Uterus (tissue), 2 donors: ENCODE data around the gene CRABP2.

Experiments
- CTCF ChIP-seq, 4 experiments: fragments of 200-600 bp in 2 of 4; fragments of 450-650 bp in 2 of 4; sonication (generic) in 2 of 4; IDR thresholded peaks; one replicate each; pipeline ENCODE4 v1.5.1; 2016 to 2019; ENCODE audit warnings: antibody characterized with exemption in 4 of 4, mild to moderate bottlenecking in 2 of 4, moderate library complexity in 1 of 4
- POLR2A ChIP-seq, 2 donors: fragments of 450-650 bp; IDR thresholded peaks; one replicate each; pipeline ENCODE4 v1.6.1; 2016; ENCODE audit warnings: antibody characterized with exemption in 2 of 2, mild to moderate bottlenecking in 1 of 2, moderate library complexity in 1 of 2

DNA sequence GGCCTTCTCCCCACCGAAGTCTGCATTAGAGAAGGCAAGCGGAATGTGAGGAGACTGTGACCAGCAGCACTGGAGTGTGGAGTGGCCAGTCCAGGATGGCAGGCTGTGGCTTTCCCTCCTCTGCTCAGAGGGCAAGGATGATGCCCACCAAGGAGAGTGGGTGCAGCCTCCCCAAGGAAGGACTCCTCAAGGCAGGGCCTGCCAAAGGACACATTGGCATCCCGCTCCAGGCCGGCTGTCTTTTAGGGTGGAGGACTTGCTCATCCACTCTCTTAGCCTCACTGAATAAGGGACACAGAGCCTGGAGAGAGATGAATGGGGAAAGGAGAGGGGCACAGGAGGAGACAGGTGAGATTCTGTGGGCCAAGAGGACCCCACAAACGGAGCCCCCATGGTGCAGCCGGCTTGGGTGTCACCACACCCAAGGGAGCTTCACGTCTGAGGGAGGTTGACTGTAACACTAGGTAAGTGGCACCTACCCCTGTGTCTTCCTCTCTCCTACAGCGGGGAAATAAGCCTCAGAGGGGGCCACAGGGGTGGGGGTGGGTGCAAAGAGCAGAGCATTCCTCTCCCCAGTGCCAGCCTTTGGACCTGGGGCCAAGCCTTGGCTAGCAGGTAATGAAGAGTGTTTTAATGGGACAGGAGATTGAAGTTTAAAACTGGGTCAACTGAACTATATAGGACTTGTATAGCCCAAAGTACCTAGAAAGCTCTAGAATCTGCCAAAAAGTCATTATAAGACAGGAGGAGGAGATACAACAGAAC lies 24.0 kb downstream of the CRABP2 start:
- TF ChIP-seq POLR2A (IDR thresholded peaks at IDR 0.05) (no peak), CTCF (IDR thresholded peaks at IDR 0.05) (no peak)
